Stomach (tissue), 4 donors: ENCODE results near the gene CACNA1G.

Experiments
- CTCF ChIP-seq, 7 experiments: fragments of 450-650 bp in 4 of 7; fragments of 200-600 bp in 3 of 7; sonication (generic) in 3 of 7; IDR thresholded peaks; one replicate each; pipeline ENCODE4 v1.5.1; 2016 to 2019; ENCODE audit warnings: antibody characterized with exemption in 7 of 7, control low read depth in 2 of 7, mild to moderate bottlenecking in 1 of 7
- EP300 ChIP-seq: sonication (generic); formaldehyde crosslinking; IDR thresholded peaks from one replicate; pipeline ENCODE4 v1.6.1; 2017; ENCODE audit warnings: antibody characterized with exemption
- POLR2A ChIP-seq, 4 donors: fragments of 450-650 bp; IDR thresholded peaks; one replicate each; pipeline ENCODE4 v1.6.1; 2016; ENCODE audit warnings: antibody characterized with exemption in 4 of 4, control low read depth in 2 of 4, mild to moderate bottlenecking in 1 of 4, moderate library complexity in 1 of 4
- POLR2AphosphoS5 ChIP-seq, 3 donors: sonication (generic); formaldehyde crosslinking; IDR thresholded peaks; one replicate each; pipeline ENCODE4 v1.6.1; 2016; ENCODE audit warnings: antibody characterized with exemption in 3 of 3

- TF ChIP-seq EP300 (no peak), POLR2A (IDR thresholded peaks at IDR 0.05) (no peak), CTCF (IDR thresholded peaks at IDR 0.05) (no peak), POLR2AphosphoS5 (IDR thresholded peaks at IDR 0.05) (peak in 2 of 3 donors; percentile 72 to 78)
These were observed 73.9 kb downstream of the CACNA1G start, which contains the start of gene ABCC3 for GRCh38 chr17:50634224-50634914.
